Activated CD4-positive, alpha-beta T cell treated with anti-CD3 and anti-CD28 coated beads, Interleukin-2, Interleukin-4, amounts not matched to agents 100 ng/mL and 50 ng/mL, durations not matched to agents 16 hours and 8 hours (primary cell): ENCODE results near the gene CCDC83.
"Not testable (repeated sequence)": the region's sequence is repeated elsewhere in the genome, so short reads cannot be mapped to it uniquely, and the experiment has no call there.

Source experiments
- DNase-seq: peaks from one replicate; pipeline ENCODE4 v3.0.0-alpha.2; 2020; ENCODE audit warnings: low spot score

Gene CCDC83

DNA sequence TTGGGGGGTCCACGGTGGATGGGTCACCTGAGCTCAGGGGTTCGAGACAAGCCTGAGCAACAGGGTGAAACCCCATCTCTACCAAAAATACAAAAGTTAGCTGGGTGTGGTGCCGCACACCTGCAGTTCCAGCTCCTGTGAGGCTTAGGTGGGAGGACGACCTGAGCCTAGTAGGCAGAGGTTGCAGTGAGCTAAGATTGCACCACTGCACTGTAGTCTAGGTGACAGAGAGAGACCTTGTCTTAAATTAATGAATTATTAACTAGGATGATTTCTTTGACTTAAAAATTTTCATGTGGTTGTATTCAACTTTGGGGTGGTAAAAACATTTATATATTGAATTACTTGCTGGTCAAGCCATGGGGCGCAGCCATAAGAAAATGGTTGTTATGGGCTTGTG lies 33.9 kb downstream of the CCDC83 start:
- DNase-seq: no peak

DNA sequence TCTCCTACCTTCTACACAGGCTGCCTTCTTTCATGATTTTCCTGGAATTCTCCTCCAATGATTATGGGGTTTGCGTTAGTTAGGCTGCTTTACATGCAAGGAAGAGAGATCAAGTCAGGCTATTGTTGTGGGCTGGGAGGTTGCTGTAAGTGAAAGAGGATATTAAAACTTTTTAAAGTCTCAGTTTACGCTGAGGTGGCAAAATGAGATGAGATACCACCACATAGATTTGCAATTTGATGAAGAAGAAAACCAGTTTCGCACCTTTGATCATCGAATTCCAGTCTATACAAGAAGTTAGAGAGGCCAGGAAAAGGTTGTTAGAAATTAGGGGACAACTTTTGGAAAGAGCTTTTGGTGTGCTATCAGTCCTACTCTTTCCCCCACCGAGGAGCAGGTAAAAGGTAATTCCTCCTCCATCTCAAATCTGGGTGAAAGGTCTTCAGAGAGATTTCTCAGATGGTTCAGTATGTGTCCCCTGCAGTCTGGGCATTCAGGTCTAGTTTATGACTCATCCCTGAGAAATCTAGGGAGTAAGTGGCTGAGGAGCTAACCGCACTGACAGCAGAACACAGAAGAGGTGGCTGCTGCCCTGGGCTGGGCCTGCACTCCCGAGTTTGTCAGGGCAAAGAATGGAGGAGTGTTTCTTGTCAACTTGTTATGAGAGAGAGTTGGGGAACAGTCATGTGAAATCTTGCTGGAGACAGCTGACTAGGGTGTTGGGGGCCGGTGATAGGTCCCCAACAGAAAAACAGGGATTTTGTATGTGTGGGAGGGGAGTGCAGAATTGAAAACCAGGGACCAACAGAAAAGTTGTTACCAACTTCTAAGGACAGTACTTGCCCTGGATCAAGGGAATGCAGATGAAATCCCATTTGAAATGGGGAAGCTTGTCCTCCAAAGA lies 34.7 kb downstream of the CCDC83 start:
- no peak for DNase-seq

DNA sequence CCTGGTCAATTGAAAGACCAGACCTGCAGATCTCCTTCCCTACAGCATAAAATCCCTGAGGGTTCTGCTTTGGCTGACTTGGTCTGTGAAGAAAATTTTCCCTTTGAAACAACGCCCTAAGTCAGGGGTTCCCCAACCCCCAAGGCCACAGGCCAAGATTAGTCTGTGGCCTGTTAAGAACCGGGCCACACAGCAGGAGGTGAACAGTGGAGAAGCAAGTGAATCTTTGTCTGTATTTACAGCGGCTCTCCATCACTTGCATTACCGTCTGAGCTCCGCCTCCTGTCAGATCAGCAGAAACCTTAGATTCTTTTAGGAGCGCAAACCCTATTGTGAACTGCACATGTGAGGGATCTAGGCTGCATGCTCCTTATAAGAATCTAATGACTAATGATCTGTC lies 38.2 kb downstream of the CCDC83 start:
- DNase-seq: no peak

DNA sequence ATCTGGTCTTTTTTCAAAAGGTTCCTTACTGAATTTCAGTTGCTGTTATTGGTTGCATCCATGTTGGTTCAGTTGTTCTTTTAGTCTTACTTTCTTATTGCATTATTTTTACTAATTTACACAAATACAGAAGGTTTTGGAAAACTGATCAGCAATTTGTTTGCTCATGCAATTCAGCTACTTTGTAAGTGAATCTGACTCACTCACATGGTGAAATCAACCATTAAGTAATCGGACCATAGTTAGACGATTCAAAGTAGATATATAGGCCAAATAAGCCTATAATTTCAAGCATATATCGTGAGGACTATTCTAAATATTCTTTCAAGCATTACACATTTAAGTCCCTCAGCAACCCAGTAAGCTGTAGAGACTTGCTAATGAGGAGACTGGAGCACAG lies 41.7 kb downstream of the CCDC83 start:
- no peak for DNase-seq

GRCh38 chr11:85898456-85898855 lies 43.3 kb downstream of the CCDC83 start:
- no peak for DNase-seq

DNA sequence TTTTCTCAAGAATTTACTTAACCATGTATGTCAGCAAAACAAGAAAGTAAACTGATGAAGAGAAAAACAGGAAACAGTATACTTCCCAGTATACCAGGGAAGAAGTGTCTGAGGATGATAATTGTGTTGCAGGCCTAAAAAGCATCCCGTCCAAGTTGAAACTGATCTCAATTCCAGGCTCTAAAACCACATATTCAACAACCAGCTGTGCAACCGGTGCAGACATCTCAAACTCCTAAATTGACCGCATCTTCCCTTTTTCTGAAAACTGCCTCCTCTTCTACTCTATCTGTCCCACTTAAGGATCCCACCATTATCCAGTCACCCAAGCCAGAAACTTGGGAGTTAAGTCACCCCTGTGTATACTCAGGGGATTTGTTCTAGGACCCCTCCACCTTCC lies 47.2 kb downstream of the CCDC83 start:
- no peak for DNase-seq

DNA sequence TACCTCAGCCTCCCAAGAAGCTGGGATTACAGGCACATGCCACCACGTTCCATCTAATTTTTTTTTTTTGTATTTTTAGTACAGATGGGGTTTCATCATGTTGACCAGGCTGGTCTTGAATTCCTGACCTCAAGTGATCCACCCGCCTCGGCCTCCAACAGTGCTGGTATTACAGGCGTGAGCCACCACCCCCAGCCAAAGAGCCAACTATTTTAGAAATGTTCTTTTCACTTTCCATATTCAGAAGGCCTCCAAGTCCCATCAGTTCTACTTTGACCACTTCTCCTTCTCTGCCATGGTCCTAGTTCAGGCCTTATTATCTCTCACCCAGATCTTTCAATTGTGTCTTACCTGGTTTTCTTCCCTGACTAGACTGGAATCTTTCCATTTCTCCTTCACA lies 48.2 kb downstream of the CCDC83 start:
- no peak for DNase-seq

DNA sequence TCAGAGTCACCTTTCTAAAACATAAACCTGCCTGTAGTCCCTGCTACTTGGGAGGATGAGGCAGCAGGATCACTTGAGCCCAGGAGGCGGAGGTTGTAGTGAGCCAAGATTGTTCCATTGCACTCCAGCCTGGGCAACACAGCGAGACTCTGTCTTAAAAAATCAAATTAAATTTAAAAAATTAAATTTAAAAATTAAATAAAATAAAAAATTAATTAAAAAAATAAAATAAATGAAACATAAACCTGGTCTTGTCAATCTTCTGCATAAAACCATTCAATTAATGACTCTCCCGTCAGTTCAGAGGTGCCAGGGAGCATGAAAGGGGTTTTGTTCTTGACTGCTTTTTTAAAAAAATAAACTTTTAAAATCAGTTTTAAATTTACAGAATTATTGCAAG lies 48.6 kb downstream of the CCDC83 start:
- no peak for DNase-seq

GRCh38 chr11:85912414-85912813 lies 57.2 kb downstream of the CCDC83 start:
- DNase-seq: no peak

- no peak for DNase-seq
Observed at GRCh38 chr11:85913513-85913912, 58.3 kb downstream of the CCDC83 start.

GRCh38 chr11:85914425-85914824 lies 59.2 kb downstream of the CCDC83 start:
- no peak for DNase-seq

DNA sequence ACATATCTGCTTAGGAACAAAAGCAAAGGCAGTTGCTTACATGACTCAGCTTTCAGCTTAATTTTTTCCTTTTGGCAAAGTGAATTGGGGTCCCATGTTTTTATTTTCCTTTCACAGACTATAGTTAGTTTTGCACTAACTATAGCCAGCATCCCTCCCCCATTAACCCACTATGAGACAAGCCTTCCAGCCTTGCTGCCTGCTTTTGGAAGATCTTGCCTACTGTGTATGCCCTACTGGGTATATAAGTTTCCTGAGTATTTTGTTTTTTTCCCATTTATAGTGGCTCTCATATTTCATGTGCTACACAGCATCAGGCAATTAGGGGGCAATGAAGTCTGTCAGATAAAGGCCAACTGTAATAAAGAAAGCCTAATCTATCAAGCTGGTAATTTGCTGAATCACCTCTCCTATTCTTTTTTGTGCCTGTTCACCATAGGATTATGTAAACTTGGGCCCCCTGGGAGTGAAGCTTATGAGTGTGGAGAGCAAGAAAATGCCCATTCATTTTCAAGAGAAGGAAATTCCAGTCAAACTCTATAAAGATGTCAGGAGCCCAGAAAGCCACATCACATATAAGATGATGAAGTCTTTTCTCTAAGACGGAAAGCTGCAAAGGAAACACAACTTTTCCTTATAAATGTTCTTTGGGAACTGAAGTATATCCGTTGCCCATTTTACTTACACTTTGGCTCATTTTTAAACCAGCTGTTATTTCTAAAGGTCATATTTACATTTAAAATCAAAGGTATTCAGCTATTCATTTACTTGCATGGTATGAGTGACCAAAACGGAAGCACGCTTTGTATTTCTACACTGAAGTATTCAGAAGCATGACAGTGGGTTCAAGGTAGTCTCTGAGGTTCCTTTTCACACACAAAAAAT lies 64.0 kb downstream of the CCDC83 start:
- no peak for DNase-seq

- peak; percentile 57 for DNase-seq
Observed at GRCh38 chr11:85922367-85922766, 67.2 kb downstream of the CCDC83 start.

GRCh38 chr11:85923455-85923854 lies 68.3 kb downstream of the CCDC83 start:
- no peak for DNase-seq

GRCh38 chr11:85926653-85927214 lies 71.6 kb downstream of the CCDC83 start:
- not testable (repeated sequence) for DNase-seq

- DNase-seq: no peak
Observed at GRCh38 chr11:85930879-85931366, 75.7 kb downstream of the CCDC83 start.

GRCh38 chr11:85934596-85935169 lies 79.5 kb downstream of the CCDC83 start:
- no peak for DNase-seq

DNA sequence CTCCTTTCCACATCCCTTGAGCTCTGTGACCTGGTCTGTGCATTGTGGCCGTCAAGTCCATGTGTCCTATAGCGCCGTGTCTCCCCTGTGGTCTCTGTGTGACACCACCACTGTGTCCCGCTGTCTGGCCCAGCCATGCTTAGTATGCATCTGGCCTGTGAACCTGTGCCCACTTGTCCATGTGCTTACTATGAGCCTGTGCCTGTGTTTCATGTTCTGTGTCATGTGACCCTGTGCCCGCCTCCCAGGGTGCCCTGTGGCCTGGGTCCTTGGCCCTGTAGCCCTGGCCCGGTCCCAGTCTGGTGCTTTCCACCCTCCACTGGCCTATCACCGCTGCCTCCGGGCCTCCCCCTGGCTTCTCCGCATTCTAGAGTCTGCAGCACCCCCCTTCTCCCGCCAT lies 80.6 kb downstream of the CCDC83 start:
- DNase-seq: no peak

- no peak for DNase-seq
Observed at GRCh38 chr11:85937835-85938234, 82.7 kb downstream of the CCDC83 start.

GRCh38 chr11:85939099-85940015 lies 84.2 kb downstream of the CCDC83 start:
- DNase-seq: peak; percentile 75

DNA sequence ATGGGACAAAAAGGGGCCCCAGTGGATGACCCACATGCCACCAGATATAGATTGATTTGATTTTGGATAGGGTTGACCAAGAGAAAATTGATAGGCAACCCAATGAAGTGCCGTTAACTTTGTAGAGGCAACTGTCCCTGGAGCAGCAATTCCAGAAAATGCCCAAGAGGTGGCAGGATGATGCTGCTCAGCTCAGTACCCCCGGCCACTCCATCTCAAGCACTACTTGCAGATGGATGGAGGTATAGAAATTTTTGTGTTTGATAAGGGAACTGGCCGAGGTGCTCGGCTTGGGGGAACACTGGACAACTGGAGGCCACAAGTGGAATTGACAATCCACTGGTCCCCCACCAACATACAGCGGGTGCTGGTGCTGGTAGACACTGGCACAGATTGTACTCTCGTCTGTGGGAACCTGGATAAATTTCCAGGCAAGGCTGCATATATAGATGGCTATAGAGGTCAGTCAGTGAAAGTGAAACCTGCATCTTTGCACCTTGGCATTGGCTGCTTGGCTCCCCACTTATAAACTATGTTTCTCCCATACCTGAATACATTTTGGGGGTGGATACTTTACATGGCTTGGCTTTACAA lies 86.3 kb downstream of the CCDC83 start:
- peak; percentile 62 for DNase-seq
